ENCODE measurements around the gene SLC8A1.

DNA sequence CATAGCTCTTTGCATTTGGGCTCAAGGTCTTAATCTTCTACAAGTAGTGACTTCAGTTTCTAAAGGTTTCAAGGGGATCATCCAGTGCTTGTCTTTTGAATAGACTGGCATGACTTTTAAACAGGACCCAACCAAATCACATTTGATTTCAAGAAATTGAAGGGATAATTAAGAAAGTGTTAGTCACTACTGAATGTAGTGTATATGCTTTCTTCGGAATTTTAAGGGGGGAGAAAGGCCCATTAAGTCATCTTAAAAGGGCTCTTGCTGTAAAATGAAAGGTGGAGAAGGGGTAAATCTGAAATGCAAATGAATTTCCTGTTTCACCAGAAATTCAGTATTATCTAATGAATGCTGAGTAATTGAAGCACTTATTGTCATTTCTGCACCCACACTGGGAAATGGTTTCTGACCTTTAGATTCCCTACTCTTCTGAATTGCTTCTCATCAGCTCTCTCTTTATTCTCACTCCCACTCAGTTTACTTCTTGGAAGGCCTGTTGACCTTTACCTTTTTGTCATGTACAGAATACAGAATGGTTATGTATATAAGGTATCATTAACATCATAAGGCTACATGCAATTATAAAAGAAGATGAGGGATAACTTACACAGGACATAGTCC, 241.4 kb downstream of the SLC8A1 start:
- no peak for TF ChIP-seq POLR2A (IDR thresholded peaks at IDR 0.05)
- TF ChIP-seq CTCF (IDR thresholded peaks at IDR 0.05): no peak
